Common myeloid progenitor, CD34-positive (primary cell): Measurements from ENCODE around the gene PTGR3.
"Not testable (repeated sequence)": the region's sequence is repeated elsewhere in the genome, so short reads cannot be mapped to it uniquely, and the experiment has no call there.

Experiments
- CTCF ChIA-PET: fragments of 350-600 bp; sonication (Branson Sonifier 250); formaldehyde crosslinking; loops from one replicate; lab custom pipeline; 2021; ENCODE audit warnings: antibody characterized with exemption; lab: Charles Lee
- POLR2A ChIA-PET: fragments of 350-600 bp; sonication (Branson Sonifier 250); formaldehyde crosslinking; loops from one replicate; lab custom pipeline; 2021; ENCODE audit warnings: antibody characterized with exemption; lab: Charles Lee
- DNase-seq, 3 donors: peaks; one replicate each; pipeline versions ENCODE4 v3.0.0 to v3.0.0-alpha.2; 2013
- H3K27ac ChIP-seq, 2 experiments: 1 replicate in 1 of 2; 2 replicates in 1 of 2; pipeline ENCODE4 v1.7.0; 2013; ENCODE audit warnings: inconsistent platforms in 2 of 2, low read length in 2 of 2, mild to moderate bottlenecking in 2 of 2, low read depth in 1 of 2, moderate library complexity in 1 of 2; ENCODE audit not compliant: severe bottlenecking in 2 of 2, insufficient read depth in 1 of 2, poor library complexity in 1 of 2
- H3K27me3 ChIP-seq, 5 experiments: replicated peaks in 2 of 5; 1 replicate in 3 of 5; 2 replicates in 2 of 5; pipeline versions ENCODE4 v1.6.1 to v1.7.0; 2013; ENCODE audit warnings: low read length in 4 of 5, mild to moderate bottlenecking in 2 of 5, moderate library complexity in 2 of 5, inconsistent platforms in 1 of 5; ENCODE audit not compliant: insufficient read depth in 5 of 5, control insufficient read depth in 4 of 5
- H3K36me3 ChIP-seq, 4 experiments: 1 replicate in 2 of 4; 2 replicates in 2 of 4; pipeline versions ENCODE4 v1.6.1 to v1.7.0; 2013; ENCODE audit warnings: low read length in 3 of 4, control low read depth in 1 of 4, mild to moderate bottlenecking in 1 of 4; ENCODE audit not compliant: control insufficient read depth in 4 of 4, insufficient read depth in 4 of 4
- H3K4me1 ChIP-seq, 4 experiments: 1 replicate in 3 of 4; 2 replicates in 1 of 4; pipeline versions ENCODE4 v1.6.1 to v1.7.1; 2013; ENCODE audit warnings: low read length in 3 of 4, mild to moderate bottlenecking in 3 of 4, control low read depth in 1 of 4, inconsistent platforms in 1 of 4, moderate library complexity in 1 of 4; ENCODE audit not compliant: control insufficient read depth in 4 of 4, insufficient read depth in 4 of 4; ENCODE audit errors: control extremely low read depth in 1 of 4
- H3K4me3 ChIP-seq, 7 experiments: 1 replicate in 4 of 7; 2 replicates in 3 of 7; pipeline versions ENCODE4 v1.5.1 to v1.7.0; 2013; ENCODE audit warnings: mild to moderate bottlenecking in 7 of 7, low read length in 6 of 7, moderate library complexity in 6 of 7, inconsistent platforms in 2 of 7, low read depth in 2 of 7, control low read depth in 1 of 7; ENCODE audit not compliant: insufficient read depth in 4 of 7, control insufficient read depth in 1 of 7; ENCODE audit errors: extremely low read depth in 1 of 7
- H3K9me3 ChIP-seq, 5 experiments: 1 replicate in 4 of 5; 2 replicates in 1 of 5; pipeline versions ENCODE4 v1.6.1 to v1.7.1; 2013; ENCODE audit warnings: low read length in 4 of 5, mild to moderate bottlenecking in 2 of 5, inconsistent platforms in 1 of 5, low read depth in 1 of 5, moderate library complexity in 1 of 5; ENCODE audit not compliant: control insufficient read depth in 4 of 5, insufficient read depth in 2 of 5; ENCODE audit errors: control extremely low read depth in 1 of 5
- WGBS: methylation state at CpG from one replicate; pipeline ENCODE4 v1.1.5; 2013; ENCODE audit not compliant: insufficient coverage; 5-methylcytosine and 5-hydroxymethylcytosine counted together

Gene PTGR3

GRCh38 chr18:75199327-75199726 lies 9.6 kb downstream of the PTGR3 start:
- no peak for DNase-seq
- no peak overlapping the region for H3K4me3 ChIP-seq
- POLR2A ChIA-PET = interaction anchor here (0.6 to 1.3 kb wide), 2 partner anchors 10 to 1868 kb away, joined by 3 read pairs; partner anchors contain the start of gene PTGR3
- H3K9me3 ChIP-seq = no peaks in the 10 kb centered on the region
- H3K36me3 ChIP-seq = peaks cover 0 to 24% (median 7%) of the 10 kb centered on the region in 4 experiments
- peaks cover 0 to 10% (median 0%) of the 10 kb centered on the region in 5 experiments for H3K27me3 ChIP-seq
- CTCF ChIA-PET = interaction anchor here (1.2 kb wide), 1 partner anchor 25 kb away, joined by 3 read pairs; no protein-coding TSS in a partner anchor
- peaks cover 10 to 26% (median 16%) of the 10 kb centered on the region in 4 experiments for H3K4me1 ChIP-seq
- WGBS = 100% methylated on average over 3 of the region's 4 CpGs
- H3K27ac ChIP-seq = no peak overlapping the region

GRCh38 chr18:75198036-75198435 lies 10.9 kb downstream of the PTGR3 start:
- Histone ChIP-seq H3K36me3 (peaks cover 0 to 24% (median 7%) of the 10 kb centered on the region in 4 experiments), H3K4me1 (peaks cover 10 to 19% (median 14%) of the 10 kb centered on the region in 4 experiments), H3K4me3 (no peak overlapping the region), H3K9me3 (no peaks in the 10 kb centered on the region), H3K27me3 (no peaks in the 10 kb centered on the region), H3K27ac (no peak overlapping the region)
- ChIA-PET CTCF (interaction anchor here (0.9 kb wide), 1 partner anchor 15 kb away, joined by 3 read pairs; no protein-coding TSS in a partner anchor), POLR2A (no interaction called here)
- peak in 2 of 3 donors; percentile 56 to 72 for DNase-seq
- WGBS = 6% methylated on average over 3 of the region's 3 CpGs

- ChIA-PET POLR2A (no interaction called here), CTCF (no interaction called here)
- H3K36me3 ChIP-seq = no peaks in the 10 kb centered on the region
- DNase-seq = no peak
- H3K4me3 ChIP-seq = no peak overlapping the region
- peaks cover 0 to 2% (median under 1%) of the 10 kb centered on the region in 4 experiments for H3K4me1 ChIP-seq
- peaks cover 0 to 4% (median 0%) of the 10 kb centered on the region in 5 experiments for H3K9me3 ChIP-seq
- H3K27me3 ChIP-seq = no peaks in the 10 kb centered on the region
- H3K27ac ChIP-seq = no peak overlapping the region
- 87% methylated on average over 5 of the region's 7 CpGs for WGBS
Measured at GRCh38 chr18:75192899-75193298, 16.0 kb downstream of the PTGR3 start.

- Histone ChIP-seq H3K4me1 (peaks cover 0 to 6% (median 0%) of the 10 kb centered on the region in 4 experiments), H3K36me3 (no peaks in the 10 kb centered on the region), H3K27ac (no peak overlapping the region), H3K4me3 (no peak overlapping the region), H3K27me3 (no peaks in the 10 kb centered on the region), H3K9me3 (peaks cover 0 to 7% (median 1%) of the 10 kb centered on the region in 5 experiments)
- ChIA-PET POLR2A (no interaction called here), CTCF (no interaction called here)
- DNase-seq = no peak
- 98% methylated on average over 5 of the region's 6 CpGs for WGBS
Measured at GRCh38 chr18:75189696-75190095, 19.2 kb downstream of the PTGR3 start.

- WGBS = 56% methylated on average over 4 of the region's 4 CpGs
- H3K27me3 ChIP-seq, H3K27ac ChIP-seq, H3K9me3 ChIP-seq, H3K36me3 ChIP-seq, DNase-seq, POLR2A ChIA-PET, H3K4me3 ChIP-seq, CTCF ChIA-PET, H3K4me1 ChIP-seq: not testable (repeated sequence)
Measured at GRCh38 chr18:75187702-75188101, 21.2 kb downstream of the PTGR3 start.

GRCh38 chr18:75185460-75185859 lies 23.5 kb downstream of the PTGR3 start:
- Histone ChIP-seq H3K36me3 (no peaks in the 10 kb centered on the region), H3K9me3 (peaks cover 0 to 7% (median 1%) of the 10 kb centered on the region in 5 experiments), H3K27me3 (no peaks in the 10 kb centered on the region), H3K27ac (no peak overlapping the region), H3K4me3 (no peak overlapping the region), H3K4me1 (peaks cover 0 to 6% (median 0%) of the 10 kb centered on the region in 4 experiments)
- ChIA-PET POLR2A (no interaction called here), CTCF (no interaction called here)
- no peak for DNase-seq
- WGBS = 94% methylated on average over 2 of the region's 3 CpGs

GRCh38 chr18:75183973-75184493 lies 24.9 kb downstream of the PTGR3 start:
- Histone ChIP-seq H3K9me3 (peaks cover 0 to 7% (median 1%) of the 10 kb centered on the region in 5 experiments), H3K36me3 (no peaks in the 10 kb centered on the region), H3K4me1 (peaks cover 0 to 6% (median 0%) of the 10 kb centered on the region in 4 experiments), H3K27me3 (no peaks in the 10 kb centered on the region), H3K27ac (no peak overlapping the region), H3K4me3 (no peak overlapping the region)
- no peak for DNase-seq
- CTCF ChIA-PET = no interaction called here
- 100% methylated on average over 11 of the region's 14 CpGs for WGBS
- POLR2A ChIA-PET = no interaction called here
